NB4 (cell line): ENCODE results near the gene IL3.

Experiments
- DNase-seq: peaks from one replicate; pipeline ENCODE4 v3.0.0; 2010; ENCODE audit warnings: low read depth
- H3K4me3 ChIP-seq: one replicate; pipeline ENCODE4 v1.5.1; 2011; ENCODE audit warnings: mild to moderate bottlenecking, low read depth, low read length, moderate library complexity
- CTCF ChIP-seq: IDR thresholded peaks from one replicate; pipeline ENCODE4 v1.5.1; 2012; ENCODE audit warnings: low read depth, low read length
- MAX ChIP-seq: IDR thresholded peaks from 2 replicates; pipeline ENCODE4 v1.6.1; 2011; ENCODE audit warnings: low read depth, low read length
- MYC ChIP-seq: IDR thresholded peaks from 2 replicates; pipeline ENCODE4 v1.6.1; 2011; ENCODE audit warnings: low read depth, low read length
- POLR2A ChIP-seq: IDR thresholded peaks from 2 replicates; pipeline ENCODE4 v1.6.1; 2011; ENCODE audit warnings: mild to moderate bottlenecking; ENCODE audit not compliant: insufficient read length; ENCODE audit errors: extremely low read depth

Gene IL3

GRCh38 chr5:132076202-132076830, 15.9 kb downstream of the IL3 start:
- no peak for DNase-seq
- TF ChIP-seq CTCF = no peak

GRCh38 chr5:132076983-132077382, 16.5 kb downstream of the IL3 start:
- DNase-seq = no peak
- no peak for TF ChIP-seq MAX
- H3K4me3 ChIP-seq = no peak overlapping the region

More at GRCh38 chr5:132076202-132076830, 15.9 kb downstream of the IL3 start:
- H3K4me3 ChIP-seq = no peak overlapping the region

GRCh38 chr5:132079081-132079480, 18.6 kb downstream of the IL3 start:
- no peak for DNase-seq
- no peak overlapping the region for H3K4me3 ChIP-seq

GRCh38 chr5:132079619-132080018, 19.2 kb downstream of the IL3 start:
- no peak overlapping the region for H3K4me3 ChIP-seq
- no peak for DNase-seq
- TF ChIP-seq CTCF (no peak), MYC (no peak), POLR2A (no peak), MAX (no peak)

More at GRCh38 chr5:132079081-132079480, 18.6 kb downstream of the IL3 start:
- TF ChIP-seq POLR2A (no peak), CTCF (no peak), MAX (no peak), MYC (no peak)

- DNase-seq = no peak
- TF ChIP-seq CTCF (no peak), MYC (no peak), POLR2A (no peak), MAX (no peak)
- no peak overlapping the region for H3K4me3 ChIP-seq
Measured at GRCh38 chr5:132080595-132080994, 20.1 kb downstream of the IL3 start.

- DNase-seq = no peak
- no peak for TF ChIP-seq MYC
- TF ChIP-seq MAX = no peak
- no peak for TF ChIP-seq CTCF
- TF ChIP-seq POLR2A = no peak
- H3K4me3 ChIP-seq = no peak overlapping the region
Measured at GRCh38 chr5:132081458-132081857, 21.0 kb downstream of the IL3 start.
